K562 (cell line): ENCODE measurements around the gene CHST10. TPM values are rescaled to one million over a fixed set of nuclear protein-coding genes. Genes with fewer than 3 reads are reported as not detected.

Source experiments
- ATAC-seq: fragments of 200-7000 bp; cut with Tn5 transposase; 3 replicates; pipeline ENCODE4 v1.9.1; 2020; ENCODE audit warnings: moderate library complexity
- BruUV-seq: library from RNA; stranded (reverse); fragments of 400-500 nt; replicated peaks from 2 replicates; lab custom pipeline; 2021; lab: Mats Ljungman, UMichigan
- CTCF ChIA-PET: fragments of 300-600 bp; formaldehyde crosslinking; extraction: SDS; loops from one replicate; lab custom pipeline; 2021; ENCODE audit warnings: low intra/inter-chr PET ratio; lab: Yijun Ruan, JAX
- POLR2A ChIA-PET: fragments of 300-600, 350-650 bp; sonication (Branson Sonifier 250); formaldehyde crosslinking; extraction: SDS; loops from one replicate; lab custom pipeline; 2021; ENCODE audit warnings: antibody characterized with exemption, inconsistent platforms; lab: Yijun Ruan, JAX
- DNase-seq, 4 experiments: peaks; one replicate each; pipeline versions ENCODE4 v3.0.0 to v3.0.0-alpha.2; 2011 to 2018; ENCODE audit warnings: low spot score in 3 of 4, mixed read lengths in 3 of 4; ENCODE audit errors: extremely low read depth in 1 of 4
- FAIRE-seq: peaks from 2 replicates; lab custom pipeline; 2011; peaks lifted over from hg19 to GRCh38; lab: Jason Lieb, UNC
- H2AFZ ChIP-seq: 2 replicates; pipeline ENCODE4 v1.6.0; 2011; ENCODE audit warnings: low read depth, low read length, control low read depth, inconsistent platforms
- H3K27ac ChIP-seq: fragments of 200-600 bp; 3 replicates; pipeline ENCODE4 v1.8.0; 2011; ENCODE audit warnings: low read depth, mild to moderate bottlenecking, control low read depth, inconsistent platforms, low read length, moderate library complexity, mixed read lengths; ENCODE audit errors: extremely low read depth
- H3K27me3 ChIP-seq, 2 experiments: fragments of 300-600 bp in 1 of 2; 2 replicates in 1 of 2; 3 replicates in 1 of 2; pipeline versions ENCODE4 v1.6.0 to v1.8.0; 2011; ENCODE audit warnings: inconsistent platforms in 2 of 2, low read length in 2 of 2, mild to moderate bottlenecking in 1 of 2, mixed read lengths in 1 of 2, moderate library complexity in 1 of 2; ENCODE audit not compliant: control insufficient read depth in 2 of 2, insufficient read depth in 2 of 2
- H3K36me3 ChIP-seq: fragments of 300-600 bp; 3 replicates; pipeline ENCODE4 v1.8.0; 2011; ENCODE audit warnings: mild to moderate bottlenecking, low read length, inconsistent platforms; ENCODE audit not compliant: control insufficient read depth, insufficient read depth
- H3K4me1 ChIP-seq, 2 experiments: fragments of 200-600 bp in 1 of 2; replicated peaks in 1 of 2; 2 replicates in 1 of 2; 3 replicates in 1 of 2; pipeline versions ENCODE4 v1.5.1 to v1.8.0; 2011; ENCODE audit warnings: inconsistent platforms in 2 of 2, low read length in 2 of 2, mild to moderate bottlenecking in 1 of 2, mixed read lengths in 1 of 2, moderate library complexity in 1 of 2; ENCODE audit not compliant: control insufficient read depth in 2 of 2, insufficient read depth in 2 of 2
- H3K4me2 ChIP-seq: 2 replicates; pipeline ENCODE4 v1.6.1; 2011; ENCODE audit warnings: low read length, control low read depth, inconsistent platforms, mixed read lengths; ENCODE audit not compliant: insufficient read depth
- H3K4me3 ChIP-seq: fragments of 200-600 bp; sonication (generic), shearing (Covaris generic); 2 replicates; pipeline ENCODE4 v1.5.1; 2016; ENCODE audit warnings: control low read depth, inconsistent platforms
- H3K79me2 ChIP-seq: fragments of 200-600 bp; 3 replicates; pipeline ENCODE4 v1.8.0; 2011; ENCODE audit warnings: low read length, inconsistent platforms; ENCODE audit not compliant: control insufficient read depth, insufficient read depth
- H3K9ac ChIP-seq, 2 experiments: 2 replicates each; pipeline versions ENCODE4 v1.6.0 to v1.6.1; 2011; ENCODE audit warnings: low read depth in 2 of 2, low read length in 2 of 2, control low read depth in 1 of 2, inconsistent platforms in 1 of 2, mild to moderate bottlenecking in 1 of 2, mixed read lengths in 1 of 2; ENCODE audit not compliant: insufficient read depth in 1 of 2
- H3K9me1 ChIP-seq: one replicate; pipeline ENCODE4 v1.6.0; 2011; ENCODE audit warnings: inconsistent platforms, mild to moderate bottlenecking, low read length, moderate library complexity; ENCODE audit not compliant: control insufficient read depth, insufficient read depth
- H3K9me3 ChIP-seq: replicated peaks from 2 replicates; pipeline ENCODE4 v1.5.1; 2011; ENCODE audit warnings: low read depth, low read length, inconsistent platforms; ENCODE audit not compliant: control insufficient read depth, insufficient read depth
- H4K20me1 ChIP-seq: replicated peaks from 2 replicates; pipeline ENCODE4 v1.6.1; 2011; ENCODE audit warnings: low read length, inconsistent platforms, mixed read lengths; ENCODE audit not compliant: control insufficient read depth, insufficient read depth
- ARNT ChIP-seq, 2 experiments: fragments of 450-650 bp; IDR thresholded peaks; 2 replicates each; pipeline ENCODE4 v1.6.1; 2016; ENCODE audit warnings: mild to moderate bottlenecking in 1 of 2
- CSDE1 ChIP-seq, 2 experiments: fragments of 450-650 bp; IDR thresholded peaks; 2 replicates each; pipeline ENCODE4 v1.6.1; 2016; ENCODE audit warnings: mild to moderate bottlenecking in 1 of 2
- DNMT1 ChIP-seq: fragments of 450-650 bp; IDR thresholded peaks from 2 replicates; pipeline ENCODE4 v1.6.1; 2016; ENCODE audit warnings: antibody characterized with exemption, mild to moderate bottlenecking
- ESRRB ChIP-seq: fragments of 250-450 bp; sonication (Bioruptor Pico); IDR thresholded peaks from 2 replicates; pipeline ENCODE4 v1.5.0; 2020; ENCODE audit warnings: mild to moderate bottlenecking, moderate library complexity, borderline replicate concordance
- MCM2 ChIP-seq: fragments of 450-650 bp; IDR thresholded peaks from 2 replicates; pipeline ENCODE4 v1.6.1; 2017; ENCODE audit warnings: low read depth, mild to moderate bottlenecking
- MCM3 ChIP-seq: fragments of 450-650 bp; IDR thresholded peaks from 2 replicates; pipeline ENCODE4 v1.6.1; 2016
- MEF2D ChIP-seq: conservative IDR thresholded peaks from 2 replicates; pipeline ENCODE4 v1.6.1; 2016; ENCODE audit warnings: low read depth, missing genetic modification characterization, missing compliant biosample characterization
- PHTF2 ChIP-seq: fragments of 250-450 bp; sonication (Bioruptor Pico); IDR thresholded peaks from 2 replicates; pipeline ENCODE4 v1.5.0; 2021; ENCODE audit warnings: mild to moderate bottlenecking
- SMARCA5 ChIP-seq: fragments of 450-650 bp; IDR thresholded peaks from 2 replicates; pipeline ENCODE4 v1.6.1; 2016
- SMARCE1 ChIP-seq: fragments of 450-650 bp; IDR thresholded peaks from 2 replicates; pipeline ENCODE4 v1.7.1; 2016; ENCODE audit warnings: mild to moderate bottlenecking
- SNRNP70 ChIP-seq: fragments of 200-400 bp; formaldehyde crosslinking; optimal IDR thresholded peaks from 2 replicates; pipeline ENCODE3; 2017; ENCODE audit warnings: low read depth, low read length
- TCF3 ChIP-seq: sonication (generic); formaldehyde crosslinking; IDR thresholded peaks from 2 replicates; pipeline ENCODE4 v1.4.0; 2020; ENCODE audit warnings: mild to moderate bottlenecking, missing genetic modification reagents
- ZNF140 ChIP-seq: fragments of 250-450 bp; sonication (Bioruptor Pico); IDR thresholded peaks from 2 replicates; pipeline ENCODE4 v1.8.0; 2021; ENCODE audit warnings: moderate library complexity, mild to moderate bottlenecking, inconsistent platforms
- WGBS: fragments of 100-300 bp; shearing (Covaris generic); methylation state at CpG from one replicate; pipeline ENCODE4 v1.1.6; 2016; ENCODE audit warnings: low coverage, mixed read lengths; ENCODE audit not compliant: insufficient coverage; ENCODE audit errors: missing lambda C conversion rate; 5-methylcytosine and 5-hydroxymethylcytosine counted together
- in situ Hi-C: fragments of 300-500 bp; cut with MboI; formaldehyde crosslinking; loops from 4 replicates; pipeline ENCODE4 v1.15.0; 2018; ENCODE audit warnings: inconsistent platforms, mixed read lengths
- intact Hi-C: fragments of 100-400 bp; cut with micrococcal nuclease; formaldehyde crosslinking; loops from 2 replicates; pipeline ENCODE4 v1.14.2; 2022
- polyA plus RNA-seq, 8 experiments: library from polyadenylated mRNA; depleted of rRNA in 4 of 8; stranded (reverse) in 5 of 8; unstranded in 3 of 8; fragments of >200 nt; fragmentation: Nextera tagmentation in 2 of 8; fragmentation: Illumina TruSeq in 1 of 8; extraction: Ambion mirVana in 2 of 8; extraction: Trizol in 1 of 8; gene quantifications; 2 replicates each; pipeline versions ENCODE4 v1.2.1 to v1.2.3, GENCODE V29; 2011 to 2014; ENCODE audit warnings: inconsistent platforms in 1 of 8, missing spikeins in 1 of 8
- total RNA-seq, 7 experiments: library from RNA; depleted of rRNA in 6 of 7; stranded (reverse); fragments of >200 nt in 6 of 7; fragmentation: Illumina TruSeq in 2 of 7; extraction: Trizol in 2 of 7; gene quantifications; 2 replicates each; pipeline versions ENCODE4 v1.2.1 to v1.2.3, GENCODE V29; 2011 to 2021; ENCODE audit warnings: low replicate concordance in 1 of 7
- TF ChIP-seq, protein P1 (sequence below): sonication (generic); formaldehyde crosslinking; IDR thresholded peaks from 2 replicates; pipeline ENCODE4 v1.8.0; 2022; ENCODE audit warnings: mild to moderate bottlenecking, missing genetic modification reagents, borderline replicate concordance
- TF ChIP-seq, protein P2 (sequence below), 2 experiments: fragments of 450-650 bp; IDR thresholded peaks; 2 replicates each; pipeline ENCODE4 v1.6.1; 2016
- TF ChIP-seq, protein P3 (sequence below): fragments of 250-450 bp; sonication (Bioruptor Pico); IDR thresholded peaks from 2 replicates; pipeline ENCODE4 v1.6.1; 2021; ENCODE audit warnings: mild to moderate bottlenecking
- TF ChIP-seq, protein P4 (sequence below): sonication (generic); formaldehyde crosslinking; IDR thresholded peaks from 2 replicates; pipeline ENCODE4 v1.8.0; 2022; ENCODE audit warnings: missing genetic modification reagents, mild to moderate bottlenecking, borderline replicate concordance

CHST10 gene
- total and polyA plus RNA-seq, 9 of the 15 experiments (the other 6 are each of a cell fraction or from before 2014, with no cell fraction given) = 1.3 to 30.9 (median 19.3) TPM

DNA sequence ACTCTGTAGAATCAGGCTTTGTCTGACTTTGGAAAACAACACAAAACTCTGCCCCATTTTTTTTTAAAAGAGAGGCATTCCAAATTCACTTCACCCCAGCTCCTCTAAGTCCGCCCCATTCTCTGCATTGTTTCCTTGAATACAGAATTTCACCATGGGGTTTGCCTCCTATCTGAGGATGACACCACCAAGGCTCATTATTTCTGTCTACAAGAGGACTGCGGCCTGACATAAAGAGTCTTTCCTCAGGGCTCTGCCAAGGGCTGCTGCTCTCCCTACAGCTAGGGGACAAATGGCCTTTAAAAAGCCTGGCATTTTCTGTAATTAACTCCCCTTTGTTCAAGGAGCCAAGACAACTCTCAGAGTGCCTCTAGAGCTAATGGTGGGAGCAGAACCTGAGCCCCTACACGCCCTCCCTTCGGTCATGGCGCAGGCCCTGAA lies 4.6 kb downstream of the CHST10 start:
- CTCF ChIA-PET = no interaction called here
- DNase-seq (no peak), FAIRE-seq (no peak), ATAC-seq (no peak)
- Histone ChIP-seq H3K36me3 (peaks cover 42% of the 10 kb centered on the region), H3K9me3 (no peaks in the 10 kb centered on the region), H3K9ac (no peak overlapping the region), H2AFZ (no peak overlapping the region), H3K4me1 (peaks cover 10 to 13% of the 10 kb centered on the region in 2 experiments; a peak in 3 of 5 replicates), H3K27me3 (no peaks in the 10 kb centered on the region), H3K79me2 (peaks cover 39% of the 10 kb centered on the region), H3K27ac (no peak overlapping the region), H3K4me3 (no peak overlapping the region), H3K4me2 (no peak overlapping the region), H4K20me1 (peaks cover 9% of the 10 kb centered on the region; the same call in 1 of the 2 replicates), H3K9me1 (peaks cover 6% of the 10 kb centered on the region)
- WGBS = 98% methylated on average over 5 of the region's 5 CpGs
- in situ Hi-C loops (no loop called here), intact Hi-C loops (no loop called here)
- POLR2A ChIA-PET = interaction anchor here (0.5 to 1.1 kb wide), 3 partner anchors 8 to 1464 kb away, joined by 3 to 5 read pairs (median 3); no protein-coding TSS in a partner anchor
- TF ChIP-seq ESRRB (CRISPR knock-in tag) = no peak
- TF ChIP-seq SMARCA5 = no peak
- TF ChIP-seq CSDE1 (IDR thresholded peaks at IDR 0.05) = no peak
- no peak for TF ChIP-seq ZNF140
- TF ChIP-seq, protein P1, sequence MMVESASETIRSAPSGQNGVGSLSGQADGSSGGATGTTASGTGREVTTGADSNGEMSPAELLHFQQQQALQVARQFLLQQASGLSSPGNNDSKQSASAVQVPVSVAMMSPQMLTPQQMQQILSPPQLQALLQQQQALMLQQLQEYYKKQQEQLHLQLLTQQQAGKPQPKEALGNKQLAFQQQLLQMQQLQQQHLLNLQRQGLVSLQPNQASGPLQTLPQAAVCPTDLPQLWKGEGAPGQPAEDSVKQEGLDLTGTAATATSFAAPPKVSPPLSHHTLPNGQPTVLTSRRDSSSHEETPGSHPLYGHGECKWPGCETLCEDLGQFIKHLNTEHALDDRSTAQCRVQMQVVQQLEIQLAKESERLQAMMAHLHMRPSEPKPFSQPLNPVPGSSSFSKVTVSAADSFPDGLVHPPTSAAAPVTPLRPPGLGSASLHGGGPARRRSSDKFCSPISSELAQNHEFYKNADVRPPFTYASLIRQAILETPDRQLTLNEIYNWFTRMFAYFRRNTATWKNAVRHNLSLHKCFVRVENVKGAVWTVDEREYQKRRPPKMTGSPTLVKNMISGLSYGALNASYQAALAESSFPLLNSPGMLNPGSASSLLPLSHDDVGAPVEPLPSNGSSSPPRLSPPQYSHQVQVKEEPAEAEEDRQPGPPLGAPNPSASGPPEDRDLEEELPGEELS = no peak
- TF ChIP-seq ARNT (IDR thresholded peaks at IDR 0.05) = no peak
- TF ChIP-seq MCM3 = no peak
- TF ChIP-seq, protein P2, sequence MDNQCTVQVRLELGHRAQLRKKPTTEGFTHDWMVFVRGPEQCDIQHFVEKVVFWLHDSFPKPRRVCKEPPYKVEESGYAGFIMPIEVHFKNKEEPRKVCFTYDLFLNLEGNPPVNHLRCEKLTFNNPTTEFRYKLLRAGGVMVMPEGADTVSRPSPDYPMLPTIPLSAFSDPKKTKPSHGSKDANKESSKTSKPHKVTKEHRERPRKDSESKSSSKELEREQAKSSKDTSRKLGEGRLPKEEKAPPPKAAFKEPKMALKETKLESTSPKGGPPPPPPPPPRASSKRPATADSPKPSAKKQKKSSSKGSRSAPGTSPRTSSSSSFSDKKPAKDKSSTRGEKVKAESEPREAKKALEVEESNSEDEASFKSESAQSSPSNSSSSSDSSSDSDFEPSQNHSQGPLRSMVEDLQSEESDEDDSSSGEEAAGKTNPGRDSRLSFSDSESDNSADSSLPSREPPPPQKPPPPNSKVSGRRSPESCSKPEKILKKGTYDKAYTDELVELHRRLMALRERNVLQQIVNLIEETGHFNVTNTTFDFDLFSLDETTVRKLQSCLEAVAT (IDR thresholded peaks at IDR 0.05) = no peak
- TF ChIP-seq SNRNP70 = no peak
- TF ChIP-seq TCF3 = no peak
- no peak for TF ChIP-seq PHTF2
- no peak for TF ChIP-seq SMARCE1
- TF ChIP-seq, protein P3, sequence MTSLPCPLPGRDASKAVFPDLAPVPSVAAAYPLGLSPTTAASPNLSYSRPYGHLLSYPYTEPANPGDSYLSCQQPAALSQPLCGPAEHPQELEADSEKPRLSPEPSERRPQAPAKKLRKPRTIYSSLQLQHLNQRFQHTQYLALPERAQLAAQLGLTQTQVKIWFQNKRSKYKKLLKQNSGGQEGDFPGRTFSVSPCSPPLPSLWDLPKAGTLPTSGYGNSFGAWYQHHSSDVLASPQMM (CRISPR knock-in tag) = no peak
- no peak for TF ChIP-seq MCM2
- TF ChIP-seq, protein P4, sequence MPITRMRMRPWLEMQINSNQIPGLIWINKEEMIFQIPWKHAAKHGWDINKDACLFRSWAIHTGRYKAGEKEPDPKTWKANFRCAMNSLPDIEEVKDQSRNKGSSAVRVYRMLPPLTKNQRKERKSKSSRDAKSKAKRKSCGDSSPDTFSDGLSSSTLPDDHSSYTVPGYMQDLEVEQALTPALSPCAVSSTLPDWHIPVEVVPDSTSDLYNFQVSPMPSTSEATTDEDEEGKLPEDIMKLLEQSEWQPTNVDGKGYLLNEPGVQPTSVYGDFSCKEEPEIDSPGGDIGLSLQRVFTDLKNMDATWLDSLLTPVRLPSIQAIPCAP (CRISPR knock-in tag) = no peak
- TF ChIP-seq DNMT1 = no peak
- TF ChIP-seq MEF2D (tag) = no peak
- BruUV-seq = no TSS peak
